Fibroblast of skin of right quadriceps (primary cell): ENCODE measurements around the gene HGS.
A peak's percentile ranks its signal among the peaks of the same experiment; 100 is the strongest.

Experiments used
- DNase-seq: peaks from one replicate; pipeline ENCODE4 v3.0.0-alpha.2; 2013

HGS gene, protein sequence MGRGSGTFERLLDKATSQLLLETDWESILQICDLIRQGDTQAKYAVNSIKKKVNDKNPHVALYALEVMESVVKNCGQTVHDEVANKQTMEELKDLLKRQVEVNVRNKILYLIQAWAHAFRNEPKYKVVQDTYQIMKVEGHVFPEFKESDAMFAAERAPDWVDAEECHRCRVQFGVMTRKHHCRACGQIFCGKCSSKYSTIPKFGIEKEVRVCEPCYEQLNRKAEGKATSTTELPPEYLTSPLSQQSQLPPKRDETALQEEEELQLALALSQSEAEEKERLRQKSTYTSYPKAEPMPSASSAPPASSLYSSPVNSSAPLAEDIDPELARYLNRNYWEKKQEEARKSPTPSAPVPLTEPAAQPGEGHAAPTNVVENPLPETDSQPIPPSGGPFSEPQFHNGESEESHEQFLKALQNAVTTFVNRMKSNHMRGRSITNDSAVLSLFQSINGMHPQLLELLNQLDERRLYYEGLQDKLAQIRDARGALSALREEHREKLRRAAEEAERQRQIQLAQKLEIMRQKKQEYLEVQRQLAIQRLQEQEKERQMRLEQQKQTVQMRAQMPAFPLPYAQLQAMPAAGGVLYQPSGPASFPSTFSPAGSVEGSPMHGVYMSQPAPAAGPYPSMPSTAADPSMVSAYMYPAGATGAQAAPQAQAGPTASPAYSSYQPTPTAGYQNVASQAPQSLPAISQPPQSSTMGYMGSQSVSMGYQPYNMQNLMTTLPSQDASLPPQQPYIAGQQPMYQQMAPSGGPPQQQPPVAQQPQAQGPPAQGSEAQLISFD

DNA sequence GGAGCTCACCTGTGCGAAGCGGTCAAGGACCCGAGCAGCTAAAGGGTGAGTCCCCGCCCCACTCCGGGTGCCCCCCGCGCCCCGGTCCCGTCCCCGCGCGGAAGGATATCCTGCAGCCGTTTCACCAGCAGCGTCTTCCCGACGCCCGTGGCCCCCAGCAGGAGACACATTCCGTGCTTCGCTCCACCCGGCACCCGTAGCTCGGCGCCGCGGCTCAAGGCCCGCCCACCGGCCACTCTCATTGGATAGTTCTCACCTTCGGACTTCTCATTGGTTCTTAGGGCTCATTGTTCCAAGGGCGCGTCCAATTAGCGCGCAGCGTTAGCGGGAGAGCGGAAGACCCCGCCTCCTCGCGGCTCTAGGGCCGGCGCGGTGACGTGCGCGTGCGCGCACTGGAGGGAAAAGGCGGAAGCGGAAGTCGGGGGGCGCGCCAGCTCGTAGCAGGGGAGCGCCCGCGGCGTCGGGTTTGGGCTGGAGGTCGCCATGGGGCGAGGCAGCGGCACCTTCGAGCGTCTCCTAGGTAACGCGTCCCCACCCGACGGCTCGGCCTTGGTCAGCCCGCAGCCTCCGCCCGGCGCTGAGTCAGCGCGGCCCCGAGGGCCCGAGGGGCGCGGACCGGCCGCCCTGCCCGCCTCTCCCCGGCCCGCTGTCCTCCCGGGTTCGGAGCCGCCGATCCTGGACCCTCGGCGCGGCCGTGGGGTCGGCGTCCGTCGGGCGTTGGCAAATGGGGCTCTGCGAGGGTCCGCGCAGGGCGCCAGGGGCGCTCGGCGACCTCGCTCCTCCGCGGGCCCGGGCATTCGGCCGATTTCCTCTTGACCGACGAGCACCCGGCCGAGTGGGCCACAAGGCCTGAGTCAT is at the start of gene HGS, which contains the start of gene ARL16:
TSS of gene HGS (plus strand) at position 428 of the 858 bp plus-strand sequence. CDS start at position 484, 56 bp downstream.
TSS of gene ARL16 (minus strand) at position 214 of the 858 bp plus-strand sequence. CDS start at position 170, 44 bp downstream.
- peak; percentile 100 for DNase-seq

DNA sequence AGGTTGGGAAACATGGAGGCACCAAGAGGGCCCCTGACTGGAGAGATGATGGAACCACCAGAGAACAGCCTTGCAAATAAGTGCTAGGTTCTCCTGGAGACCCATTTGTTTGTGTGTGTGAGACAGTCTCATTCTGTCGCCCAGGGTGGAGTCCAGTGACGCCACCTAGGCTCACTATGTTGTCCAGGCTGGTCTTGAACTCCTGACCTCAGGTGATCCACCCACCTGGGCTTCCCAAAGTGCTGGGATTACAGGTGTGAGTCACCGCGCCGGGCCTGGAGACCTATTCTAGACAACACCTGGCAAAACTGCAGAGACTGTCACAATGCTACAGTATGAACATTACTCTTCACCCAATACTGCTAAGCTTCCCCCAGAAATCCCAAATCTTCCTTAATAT is 48.4 kb upstream of the HGS start:
- DNase-seq: no peak

DNA sequence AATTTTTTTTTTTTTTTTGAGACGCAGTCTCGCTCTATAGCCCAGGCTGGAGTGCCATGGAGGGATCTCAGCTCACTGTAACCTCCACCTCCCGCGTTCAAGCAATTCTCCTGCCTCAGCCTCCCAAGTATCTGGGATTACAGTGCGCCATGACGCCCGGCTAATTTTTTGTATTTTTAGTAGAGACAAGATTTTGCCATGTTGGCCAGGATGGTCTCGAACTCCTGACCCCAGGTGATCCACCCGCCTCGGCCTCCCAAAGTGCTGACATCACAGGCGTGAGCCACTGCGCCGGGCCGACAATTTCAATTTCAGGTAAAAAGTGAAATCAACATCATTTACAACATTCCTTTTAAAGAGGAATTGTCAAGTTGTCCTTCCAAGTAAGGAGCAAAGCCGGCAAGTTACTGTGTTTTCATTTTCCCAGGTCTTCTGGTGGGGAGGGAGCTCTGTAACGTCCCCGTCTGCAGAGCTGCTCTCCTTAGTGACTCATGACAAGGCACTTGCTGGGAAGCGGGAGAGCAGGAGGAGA is 47.8 kb upstream of the HGS start:
- DNase-seq: no peak

DNA sequence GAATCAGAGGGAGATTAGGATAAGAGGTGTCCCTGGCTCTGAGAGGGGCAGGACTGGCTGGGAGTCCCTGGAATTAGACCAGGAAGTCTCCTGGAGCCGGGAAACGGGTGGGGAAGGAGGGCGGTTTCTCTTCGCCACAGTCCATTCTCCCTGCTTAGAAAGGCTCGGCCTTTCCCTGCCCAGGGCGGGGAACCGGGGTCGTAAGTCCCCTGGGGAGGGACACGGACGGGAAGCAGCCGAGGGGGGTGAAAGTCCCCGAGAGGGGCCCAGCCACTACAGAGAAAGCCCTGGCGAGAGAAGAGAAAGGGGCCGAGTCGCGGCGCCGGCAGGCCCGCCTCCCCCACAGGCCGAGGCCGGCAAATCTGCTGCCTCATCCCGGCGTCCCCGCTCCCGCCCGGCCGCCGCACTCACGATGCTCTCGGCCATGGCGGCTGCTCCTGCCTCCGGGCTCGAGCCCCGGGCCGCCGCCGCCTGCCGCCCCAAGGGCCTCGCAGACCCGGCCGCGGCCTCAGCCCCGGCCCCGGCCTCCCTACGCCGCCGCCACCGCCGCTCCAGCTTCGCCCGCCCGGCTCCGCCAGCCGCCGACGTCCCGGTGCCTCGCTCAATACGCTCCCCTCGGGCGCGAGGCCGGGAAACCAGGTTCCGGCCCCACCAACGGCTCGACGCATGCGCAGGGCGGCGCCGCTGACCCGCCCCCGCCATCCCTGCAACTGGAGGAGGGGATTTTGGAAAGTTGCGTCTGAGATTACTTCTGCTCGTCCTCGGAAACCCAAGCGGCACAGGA is 47.1 kb upstream of the HGS start, which contains the start of the genes NPLOC4 and TSPAN10:
TSS of gene NPLOC4 (minus strand) at position 608 of the 784 bp plus-strand sequence. CDS start at position 426, 182 bp downstream.
TSS of gene TSPAN10 (plus strand) at position 692 of the 784 bp plus-strand sequence. CDS start 5,217 bp downstream, outside the sequence.
- peak; percentile 85 for DNase-seq

DNA sequence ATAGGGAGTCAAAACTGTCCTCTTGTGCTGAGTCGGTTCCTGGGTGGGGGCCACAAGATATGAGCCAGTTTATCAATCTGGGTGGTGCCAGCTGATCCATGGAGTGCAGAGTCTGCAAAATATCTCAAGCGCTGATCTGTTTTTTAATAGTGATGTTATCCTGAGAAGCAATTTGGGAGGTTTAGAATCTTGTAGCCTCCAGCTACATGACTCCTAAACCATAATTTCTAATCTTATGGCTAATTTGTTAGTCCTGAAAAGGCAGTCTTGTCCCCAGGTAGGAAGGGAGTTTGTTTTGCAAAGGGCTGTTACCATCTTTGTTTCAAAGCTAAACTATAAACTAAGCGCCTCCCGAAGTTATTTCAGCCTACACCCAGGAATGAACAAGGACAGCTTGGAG is 45.1 kb upstream of the HGS start:
- DNase-seq: no peak

DNA sequence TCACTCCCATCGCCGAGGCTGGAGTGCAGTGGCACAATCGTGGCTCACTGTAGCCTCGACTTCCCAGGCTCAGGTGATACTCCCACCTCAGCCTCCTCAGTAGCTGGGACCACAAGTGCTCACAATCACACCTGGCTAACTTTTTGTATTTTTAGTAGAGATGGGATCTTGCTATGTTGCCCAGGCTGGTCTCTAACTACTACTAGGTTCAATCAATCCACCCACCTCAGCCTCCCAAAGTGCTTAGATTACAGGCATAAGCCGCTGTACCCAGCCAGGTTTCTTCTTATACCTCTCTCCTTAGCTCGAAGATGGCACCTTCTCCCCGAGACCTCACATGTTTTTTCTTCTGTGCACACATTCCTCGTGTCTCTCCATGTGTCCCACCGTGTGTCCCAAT is 43.8 kb upstream of the HGS start:
- no peak for DNase-seq

DNA sequence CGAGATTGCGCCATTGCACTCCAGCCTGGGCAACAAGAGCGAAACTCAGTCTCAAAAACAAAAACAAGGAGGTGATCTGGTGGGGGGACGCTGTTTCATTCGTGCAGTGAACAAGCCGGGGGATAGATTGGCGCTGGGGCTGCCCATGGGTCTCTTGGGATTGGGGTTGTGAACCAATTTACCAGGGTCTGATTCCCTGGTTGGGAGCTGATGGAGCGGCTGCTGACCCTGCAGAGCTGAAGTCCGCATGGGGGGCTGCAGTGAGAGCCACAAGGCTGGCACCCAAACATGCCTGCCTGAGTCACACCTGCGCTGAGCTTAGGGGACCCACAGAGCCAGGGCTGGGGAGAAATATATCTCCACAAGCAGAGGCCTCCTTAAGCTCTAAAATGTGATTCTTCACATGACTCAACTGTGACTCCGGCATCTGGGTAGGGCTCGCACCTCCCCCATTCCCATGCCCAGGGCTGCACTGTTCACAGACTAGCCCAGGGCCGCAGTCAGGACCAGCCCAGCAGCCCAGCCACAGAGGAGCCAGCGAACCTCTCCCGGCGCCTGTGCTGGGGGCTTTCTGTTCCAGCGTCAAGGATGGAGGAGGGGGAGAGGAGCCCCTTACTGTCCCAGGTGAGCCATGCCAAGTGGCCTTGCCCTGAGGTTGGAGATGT is 41.9 kb upstream of the HGS start:
- DNase-seq: peak; percentile 77

DNA sequence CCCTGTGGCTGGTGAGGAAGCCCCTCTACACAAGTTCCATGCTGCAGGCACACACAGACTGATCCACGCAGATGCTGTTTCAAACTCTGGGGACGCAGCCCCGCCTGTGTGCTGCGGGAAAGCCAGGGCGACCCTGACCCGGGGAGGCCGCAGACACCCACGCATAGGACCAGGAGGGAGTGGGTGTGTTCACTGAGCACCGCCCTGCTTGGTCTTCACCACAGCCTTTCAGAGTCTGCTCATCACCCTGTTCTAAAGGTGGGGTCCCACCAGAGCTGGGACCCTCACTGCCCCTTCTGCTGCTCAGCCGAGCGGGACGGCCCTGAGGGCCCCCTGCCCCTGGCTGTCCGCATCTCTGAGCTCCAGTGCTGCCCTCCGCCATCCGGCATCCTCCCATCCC is 39.3 kb upstream of the HGS start:
- no peak for DNase-seq

DNA sequence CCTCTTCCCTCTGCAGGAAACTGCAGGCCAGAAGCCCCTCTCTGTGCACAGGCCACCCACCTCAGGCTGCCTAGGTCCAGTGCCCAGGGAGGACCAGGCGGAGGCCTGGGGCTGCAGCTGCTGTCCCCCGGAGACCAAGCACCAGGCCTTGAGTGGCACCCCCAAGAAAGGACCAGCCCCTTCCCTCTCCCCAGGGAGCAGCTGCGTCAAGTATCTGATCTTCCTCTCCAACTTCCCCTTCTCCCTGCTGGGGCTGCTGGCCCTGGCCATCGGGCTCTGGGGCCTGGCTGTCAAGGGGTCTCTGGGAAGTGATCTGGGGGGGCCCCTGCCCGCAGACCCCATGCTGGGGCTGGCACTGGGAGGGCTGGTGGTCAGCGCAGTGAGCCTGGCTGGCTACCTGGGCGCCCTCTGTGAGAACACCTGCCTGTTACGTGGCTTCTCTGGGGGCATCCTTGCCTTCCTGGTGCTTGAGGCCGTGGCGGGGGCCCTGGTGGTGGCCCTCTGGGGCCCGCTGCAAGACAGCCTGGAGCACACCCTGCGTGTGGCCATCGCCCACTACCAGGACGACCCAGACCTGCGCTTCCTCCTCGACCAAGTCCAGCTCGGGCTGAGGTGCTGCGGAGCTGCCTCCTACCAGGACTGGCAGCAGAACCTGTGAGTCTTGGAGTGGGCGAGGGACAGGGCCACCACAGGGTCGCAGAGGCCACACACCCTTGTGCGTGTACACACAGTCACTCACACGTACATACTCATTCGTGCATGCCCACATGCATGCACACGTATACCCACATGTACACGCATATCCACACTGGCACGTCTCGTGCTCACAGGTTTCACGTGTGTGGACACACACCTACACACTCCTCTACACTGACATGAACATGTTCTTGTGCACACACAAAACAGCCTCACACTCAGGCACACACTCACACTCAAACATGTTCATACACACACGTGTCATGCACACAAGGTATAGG is 38.5 kb upstream of the HGS start:
- DNase-seq: no peak

DNA sequence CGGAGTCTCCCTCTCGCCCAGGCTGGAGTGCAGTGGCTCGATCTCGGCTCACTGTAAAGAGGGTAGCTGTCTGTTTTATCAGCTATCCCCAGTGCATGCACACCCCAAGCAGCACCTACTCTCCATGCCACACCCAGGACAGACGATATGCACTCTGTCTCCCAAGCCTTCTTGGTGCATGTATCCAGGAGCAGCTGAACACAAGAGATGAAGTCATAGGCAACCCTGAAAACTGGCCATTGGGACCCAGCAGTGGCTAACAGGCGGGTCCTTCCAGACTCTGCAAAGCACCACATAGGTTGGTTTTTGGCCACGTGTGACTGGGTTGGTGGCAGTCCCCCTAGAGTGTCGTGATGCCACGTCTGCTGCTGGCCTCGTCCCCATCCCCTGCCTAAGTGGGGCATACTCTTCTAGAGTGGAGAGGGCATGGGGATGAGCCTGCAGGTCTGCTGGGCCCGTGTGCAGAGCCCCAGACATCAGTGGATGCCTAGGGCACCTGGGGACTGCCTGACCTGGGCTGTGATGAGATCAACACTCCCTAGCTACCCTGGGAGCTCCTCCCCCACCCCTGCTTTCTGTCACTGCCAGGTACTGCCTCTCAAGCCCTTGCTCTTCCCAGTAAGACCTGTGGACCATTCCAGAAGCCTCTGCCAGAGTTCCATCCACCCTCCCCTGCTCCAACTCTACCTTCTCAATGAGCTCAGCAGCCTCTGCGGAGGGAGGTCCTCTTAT is 36.8 kb upstream of the HGS start:
- no peak for DNase-seq

DNA sequence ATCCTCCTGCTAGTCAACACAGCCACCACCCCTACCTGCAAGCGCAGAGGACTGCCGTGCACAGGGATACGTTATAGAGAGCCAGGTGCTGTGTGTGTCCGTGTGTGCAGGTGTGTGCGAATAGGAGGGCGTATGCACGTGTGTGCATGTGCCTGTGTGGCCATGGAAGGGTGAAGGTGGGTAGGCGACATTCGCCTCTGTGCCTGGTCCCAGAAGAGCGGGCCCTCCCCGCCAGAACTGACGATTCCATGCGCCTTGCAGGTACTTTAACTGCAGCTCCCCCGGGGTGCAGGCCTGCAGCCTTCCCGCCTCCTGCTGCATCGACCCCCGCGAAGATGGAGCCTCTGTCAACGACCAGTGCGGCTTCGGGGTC is 36.2 kb upstream of the HGS start:
- no peak for DNase-seq

DNA sequence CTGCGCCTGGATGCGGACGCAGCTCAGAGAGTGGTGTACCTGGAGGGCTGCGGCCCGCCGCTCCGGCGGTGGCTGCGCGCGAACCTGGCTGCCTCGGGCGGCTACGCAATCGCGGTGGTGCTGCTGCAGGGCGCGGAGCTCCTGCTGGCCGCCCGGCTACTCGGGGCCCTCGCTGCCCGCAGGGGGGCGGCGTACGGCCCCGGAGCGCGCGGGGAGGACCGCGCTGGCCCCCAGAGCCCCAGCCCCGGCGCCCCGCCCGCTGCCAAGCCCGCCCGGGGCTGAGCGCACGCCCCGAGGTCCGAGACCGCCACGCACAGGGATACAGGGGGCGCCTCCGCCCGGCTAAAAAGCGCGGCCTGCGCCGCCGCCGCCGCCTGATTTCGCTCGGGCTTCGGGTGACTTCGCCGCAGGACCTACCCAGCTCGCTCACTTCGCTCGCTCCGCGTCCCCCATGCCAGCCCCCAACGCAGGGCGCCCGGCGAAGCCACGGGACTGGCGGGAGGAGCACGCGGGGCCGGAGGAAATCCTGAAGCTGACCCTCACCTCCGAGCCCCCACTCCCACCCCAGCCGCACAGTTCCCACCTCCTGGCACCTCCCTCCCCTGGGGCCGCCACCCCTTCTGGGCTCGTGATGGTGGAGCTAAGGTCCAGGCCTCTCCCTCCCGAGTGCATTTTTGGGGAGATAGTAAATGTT is 35.7 kb upstream of the HGS start:
- DNase-seq: no peak

DNA sequence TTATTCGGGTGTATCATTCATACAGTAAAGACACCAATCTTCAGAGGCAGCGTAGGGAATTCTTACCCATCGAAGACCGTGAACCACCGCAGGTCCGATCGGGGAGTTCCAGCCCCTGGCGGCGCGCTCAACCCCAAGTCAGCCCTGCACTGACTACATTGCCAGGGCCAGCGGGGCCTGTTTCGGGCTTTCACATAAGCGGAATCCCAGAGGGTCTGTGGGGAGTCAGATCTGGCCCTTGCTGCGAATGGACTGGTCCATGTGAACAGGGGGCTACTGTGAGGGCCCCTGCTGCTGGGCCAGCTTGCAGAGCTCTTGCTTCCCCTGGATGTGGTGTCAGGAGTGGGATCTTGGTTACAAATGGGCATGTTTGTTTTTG is 35.1 kb upstream of the HGS start:
- DNase-seq: no peak

DNA sequence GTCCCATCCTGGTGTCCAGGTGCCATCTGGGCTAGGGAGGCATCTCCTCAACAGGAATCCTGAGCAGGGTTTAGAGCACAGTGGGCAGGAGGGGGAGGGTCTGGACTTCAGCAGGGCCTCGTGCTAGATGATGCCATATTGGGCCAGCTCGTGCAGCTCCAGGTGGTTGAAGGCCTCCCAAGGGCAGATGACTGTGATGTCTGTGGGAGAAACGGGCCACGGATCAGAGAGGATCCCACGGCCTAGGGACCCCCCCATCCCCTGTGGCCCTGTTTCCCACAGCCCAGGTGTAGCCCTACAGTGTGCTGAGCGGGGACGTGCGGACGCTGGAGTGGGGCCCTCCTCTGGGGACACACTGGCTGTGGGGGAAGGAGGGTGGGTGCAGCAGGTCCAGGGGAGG is 32.9 kb upstream of the HGS start:
- DNase-seq: no peak

DNA sequence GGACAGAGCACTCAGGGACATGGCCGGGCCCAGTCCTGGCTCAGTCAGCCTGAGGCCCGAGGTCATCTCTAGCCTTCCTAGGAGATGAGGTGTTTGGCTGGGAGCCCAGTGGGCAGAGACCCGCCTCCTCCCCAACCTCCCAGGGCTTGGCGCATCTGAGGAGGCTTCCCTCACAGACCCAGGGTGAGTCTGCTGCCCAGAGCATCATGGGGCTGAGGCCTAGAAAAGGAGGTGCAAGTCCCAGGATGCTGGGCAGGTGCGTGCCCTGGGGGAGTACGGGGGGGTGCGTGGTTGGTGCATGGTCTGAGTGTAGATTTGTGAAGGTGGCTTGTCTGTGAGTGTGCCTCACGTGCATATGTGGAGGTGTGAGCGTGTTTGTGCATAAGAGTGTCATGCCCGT is 32.1 kb upstream of the HGS start:
- DNase-seq: peak; percentile 69

DNA sequence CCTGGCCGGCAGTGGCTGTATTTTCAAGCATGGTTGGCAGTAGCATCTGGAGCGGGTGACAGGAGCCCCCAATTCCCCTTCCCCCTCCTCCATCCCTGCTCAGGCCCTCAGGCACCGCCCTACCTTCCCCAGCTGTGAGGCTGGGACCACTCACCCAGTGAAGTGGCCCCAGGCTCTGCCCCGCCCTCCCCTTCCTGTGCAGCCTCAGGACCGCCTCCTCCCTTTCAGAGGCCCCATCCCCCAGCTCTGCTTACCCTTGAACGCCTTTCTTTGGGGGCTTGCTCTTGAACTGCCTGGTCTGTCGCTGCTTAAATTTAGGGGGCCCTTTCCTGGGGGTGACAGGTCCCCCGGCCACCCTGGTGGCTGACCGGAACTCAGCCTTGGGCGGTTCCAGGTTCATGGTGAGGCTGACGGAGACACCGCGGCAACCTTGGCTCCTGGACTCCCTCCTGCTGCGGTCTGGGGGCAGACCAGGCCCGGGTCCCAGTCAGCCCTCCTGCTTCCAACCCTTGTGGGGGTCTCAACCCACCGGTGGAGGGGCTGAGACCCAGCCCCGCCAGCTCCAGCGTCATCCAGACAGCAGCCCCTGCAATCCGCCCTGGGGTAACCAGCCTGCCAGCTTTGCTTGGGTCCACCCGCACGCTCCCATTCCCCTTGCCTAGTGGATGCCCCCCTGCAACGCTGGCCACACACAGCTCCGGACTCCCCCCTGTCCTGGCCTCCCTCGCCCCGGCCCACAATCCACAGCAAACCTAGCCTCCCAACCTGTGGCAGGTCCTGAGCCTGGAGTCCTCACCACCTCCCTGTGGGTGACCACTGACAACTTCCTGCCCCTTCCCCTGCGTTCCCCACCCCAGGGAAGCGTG is 30.7 kb upstream of the HGS start:
- no peak for DNase-seq

DNA sequence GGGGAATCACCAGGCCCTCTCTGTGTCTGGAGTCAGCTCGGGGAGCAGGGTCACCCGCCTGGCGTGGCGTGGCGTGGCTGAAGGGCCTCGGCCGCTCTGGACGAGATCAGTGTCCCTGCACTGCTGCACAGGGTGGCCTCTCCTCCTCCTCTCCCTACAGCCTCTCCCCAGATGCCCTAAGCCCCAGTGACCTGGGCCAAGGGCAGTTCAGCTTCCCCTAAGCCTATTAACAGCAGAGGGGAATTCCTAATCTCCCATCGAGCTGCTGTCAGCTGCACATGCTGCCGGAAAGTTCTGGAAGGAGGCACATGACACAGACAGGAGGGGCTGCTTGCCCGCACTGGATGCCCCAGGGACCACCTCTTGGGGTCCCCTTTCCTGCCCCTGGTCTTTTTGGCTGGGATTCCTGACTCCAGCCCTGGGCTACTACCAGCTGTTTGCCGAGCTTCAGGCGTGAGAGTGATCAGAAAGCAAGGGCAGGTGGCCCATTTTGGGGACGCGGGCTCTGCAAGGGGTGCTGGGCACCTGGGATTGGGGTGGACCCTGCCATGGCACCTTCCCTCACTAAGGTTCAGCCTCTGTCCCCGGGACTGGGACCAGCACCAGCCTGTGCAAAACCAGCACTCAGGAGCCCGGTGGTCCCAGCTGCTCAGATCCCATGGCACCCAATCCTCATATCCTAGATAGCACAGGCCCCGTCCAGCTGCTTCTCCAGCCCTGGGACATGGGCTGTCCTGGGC is 28.3 kb upstream of the HGS start:
- no peak for DNase-seq
